ENCODE results near the gene DLX3.

DNA sequence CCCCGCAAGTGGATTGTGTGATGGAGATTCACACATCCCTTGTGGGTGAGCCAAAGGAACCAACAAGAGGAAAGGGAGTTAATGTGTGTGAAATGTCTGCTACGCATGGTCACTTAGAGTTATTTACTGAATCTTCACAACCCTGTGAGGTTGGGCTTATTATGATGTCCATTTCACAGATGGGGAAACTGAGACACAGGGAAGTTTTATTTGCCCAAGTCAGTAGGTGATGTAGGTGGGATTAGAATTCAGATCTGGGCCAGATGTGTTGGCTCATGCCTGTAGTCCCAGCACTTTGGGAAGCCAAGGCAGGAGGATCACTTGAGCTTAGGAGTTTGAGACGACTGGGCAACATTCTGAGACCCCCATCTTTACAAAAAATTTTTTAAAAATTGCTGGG is 37.7 kb downstream of the DLX3 start:
- TF ChIP-seq EZH2 (IDR thresholded peaks at IDR 0.05) = no peak
- TF ChIP-seq POLR2AphosphoS5 (IDR thresholded peaks at IDR 0.05; ENCODE audit: borderline replicate concordance, low read depth, low read length) = no peak
